GM18867 (cell line): ENCODE results near the gene ITGA8.
"Not testable (repeated sequence)": the region's sequence is repeated elsewhere in the genome, so short reads cannot be mapped to it uniquely, and the experiment has no call there.

Experiments
- ATAC-seq: cut with Tn5 transposase; IDR thresholded peaks from one replicate; pipeline ENCODE4 v1.9.1; 2021; ENCODE audit warnings: mild to moderate bottlenecking, moderate library complexity; ENCODE audit not compliant: unreplicated experiment

Gene ITGA8

GRCh38 chr10:15567952-15568351 lies 151.8 kb downstream of the ITGA8 start:
- ATAC-seq, result no peak

DNA sequence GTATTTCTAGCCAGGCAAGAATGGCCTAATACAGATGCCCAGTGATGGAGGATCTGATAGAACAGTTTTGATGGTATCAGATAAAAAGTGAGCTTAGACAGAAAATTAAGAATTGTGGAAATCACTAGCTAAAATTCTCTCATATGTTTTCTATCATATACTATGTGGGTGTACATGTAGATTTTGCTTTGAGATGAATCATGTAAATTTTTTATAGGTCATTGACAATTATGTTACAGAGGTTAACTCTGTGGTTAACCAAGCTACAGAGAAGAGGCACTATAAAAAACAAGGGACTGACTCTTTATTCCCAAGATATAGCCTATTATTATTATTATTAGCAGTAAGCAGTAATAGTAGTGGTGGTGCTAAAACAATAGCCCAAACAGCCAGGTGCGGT lies 156.5 kb downstream of the ITGA8 start:
- ATAC-seq, result no peak

DNA sequence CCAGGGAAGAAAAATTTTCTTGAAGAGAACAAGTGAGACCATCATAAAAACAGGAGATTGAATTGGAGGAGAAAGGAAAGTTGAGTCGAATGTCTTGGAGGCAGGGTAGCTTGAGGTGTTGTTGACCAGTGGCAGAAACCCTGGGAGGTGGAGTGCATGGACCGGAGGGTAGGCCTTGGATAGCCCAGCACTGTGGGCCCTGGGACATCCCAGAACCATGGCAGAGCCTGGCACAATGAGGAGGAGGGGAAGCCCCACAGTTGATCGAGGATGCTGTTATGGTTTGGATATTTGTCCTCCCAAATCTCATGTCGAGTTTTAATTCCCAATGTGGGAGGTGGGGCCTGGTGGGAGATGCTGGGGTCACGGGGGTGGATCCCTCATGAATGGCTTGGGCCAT lies 157.1 kb downstream of the ITGA8 start:
- no peak for ATAC-seq

GRCh38 chr10:15562116-15562515 lies 157.6 kb downstream of the ITGA8 start:
- ATAC-seq, result no peak

GRCh38 chr10:15558136-15558535 lies 161.6 kb downstream of the ITGA8 start:
- ATAC-seq, result no peak

GRCh38 chr10:15557168-15557567 lies 162.6 kb downstream of the ITGA8 start:
- not testable (repeated sequence) for ATAC-seq

DNA sequence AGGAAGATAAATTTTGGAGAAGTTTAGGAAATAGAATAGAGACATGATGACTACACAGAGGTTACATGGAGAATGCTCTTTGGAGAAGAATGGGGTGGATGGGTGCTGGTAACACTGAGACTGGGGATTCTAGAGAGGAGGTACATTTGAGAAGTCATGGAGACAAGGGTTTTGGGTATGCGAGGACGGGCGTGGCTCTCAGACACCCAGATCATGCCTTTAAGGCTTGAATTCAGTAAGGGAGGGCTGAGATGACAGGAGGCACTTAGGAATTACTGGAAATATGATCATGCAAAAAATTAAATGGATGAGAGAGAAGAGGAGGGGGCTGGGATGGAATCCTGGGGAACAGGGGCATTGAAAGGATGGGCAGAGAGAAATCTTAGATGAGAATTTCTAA lies 168.8 kb downstream of the ITGA8 start:
- ATAC-seq, result no peak

DNA sequence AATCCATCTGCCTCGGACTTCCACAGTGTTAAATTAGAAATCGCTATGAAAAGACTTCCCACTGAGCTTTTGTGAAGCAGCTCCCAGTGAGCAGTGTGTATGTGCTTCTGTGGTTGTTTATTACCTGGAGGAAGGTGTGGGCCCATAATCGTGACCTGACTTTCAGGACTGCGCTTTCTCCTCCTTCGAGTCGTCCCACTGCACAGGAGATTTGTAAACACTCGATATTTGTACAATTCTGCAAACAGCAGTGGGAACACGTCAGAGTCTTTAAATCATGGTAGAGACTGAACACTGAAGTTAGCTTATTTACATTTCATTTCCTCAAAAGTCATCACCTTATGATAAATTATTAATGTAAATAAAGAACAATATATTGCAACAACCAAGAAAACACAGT lies 171.4 kb downstream of the ITGA8 start:
- no peak for ATAC-seq

- no peak for ATAC-seq
Observed at GRCh38 chr10:15546606-15547005, 173.1 kb downstream of the ITGA8 start.

GRCh38 chr10:15545884-15546283 lies 173.8 kb downstream of the ITGA8 start:
- no peak for ATAC-seq

GRCh38 chr10:15545266-15545665 lies 174.5 kb downstream of the ITGA8 start:
- ATAC-seq, result no peak

DNA sequence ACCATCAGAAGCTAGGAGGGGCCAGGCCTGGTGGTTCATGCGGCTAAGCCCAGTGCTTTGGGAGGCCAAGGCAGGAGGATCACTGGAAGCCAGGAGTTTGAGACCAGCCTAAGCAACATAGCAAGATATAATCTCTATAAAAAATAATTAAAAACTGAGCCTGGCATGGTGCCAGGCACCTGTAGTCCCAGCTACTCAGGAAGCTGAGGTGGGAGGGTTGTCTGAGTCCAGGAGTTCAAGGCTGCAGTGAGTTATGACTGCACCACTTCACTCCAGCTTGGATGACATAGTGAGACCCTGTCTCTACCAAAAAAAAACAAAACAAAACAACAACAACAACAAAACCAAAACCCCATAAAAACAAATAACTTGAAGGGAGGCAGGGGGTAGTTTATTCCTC lies 175.7 kb downstream of the ITGA8 start:
- no peak for ATAC-seq

DNA sequence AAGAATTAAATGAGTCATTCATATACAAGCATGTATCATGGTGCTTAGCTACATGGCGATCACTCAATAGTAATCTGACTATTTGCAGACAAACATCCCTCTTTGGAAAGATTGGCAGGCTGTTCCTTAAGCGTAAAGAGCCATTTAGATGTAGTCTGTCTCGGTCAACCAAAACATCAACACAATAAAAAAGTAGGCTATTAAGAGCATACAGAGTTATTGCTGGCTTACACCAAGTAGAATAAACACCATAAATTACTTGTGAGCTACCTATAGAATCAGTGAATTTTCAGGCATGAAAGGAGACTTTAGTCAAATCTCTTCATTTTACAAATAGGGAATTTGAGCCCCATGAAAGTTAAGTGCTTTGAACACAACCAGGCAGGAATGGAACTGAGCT lies 176.9 kb downstream of the ITGA8 start:
- no peak for ATAC-seq

DNA sequence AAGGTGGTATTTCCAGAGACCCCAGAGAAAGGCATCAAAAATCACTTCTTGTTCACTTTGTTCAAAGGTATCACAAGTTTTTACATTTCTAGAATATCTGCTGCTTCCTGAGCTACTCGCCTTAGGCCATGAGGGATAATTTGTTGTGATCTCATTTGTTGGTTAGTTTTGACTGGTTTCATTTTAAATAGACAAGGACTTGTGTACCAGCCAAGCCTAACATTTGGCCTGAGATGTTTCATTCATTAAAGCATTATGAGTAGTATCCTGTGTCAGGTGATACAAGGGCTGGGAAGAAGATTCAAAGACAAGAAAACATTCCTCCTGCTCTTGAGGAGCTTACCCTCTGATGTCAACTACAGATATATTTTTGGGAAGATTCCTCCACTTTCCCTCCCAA lies 178.3 kb downstream of the ITGA8 start:
- ATAC-seq, result no peak

DNA sequence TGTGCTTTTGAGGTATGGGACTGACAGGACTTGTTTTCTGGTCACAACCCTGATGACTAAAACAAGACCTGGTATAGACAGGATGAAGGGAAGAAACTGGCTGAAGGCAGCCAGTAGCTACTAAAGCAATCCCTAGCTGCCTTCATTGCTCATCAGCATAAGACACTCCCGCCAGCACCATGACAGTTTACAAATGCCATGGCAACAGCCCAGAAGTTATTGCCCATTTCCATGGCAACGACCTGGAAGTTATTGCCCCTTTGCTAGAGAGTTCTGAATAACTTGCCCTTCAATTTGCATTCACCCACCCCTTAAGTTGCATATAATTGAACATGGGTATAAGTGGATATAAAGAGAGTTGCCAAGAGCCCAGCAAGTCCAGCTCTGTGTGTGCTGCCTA lies 179.0 kb downstream of the ITGA8 start:
- no peak for ATAC-seq

DNA sequence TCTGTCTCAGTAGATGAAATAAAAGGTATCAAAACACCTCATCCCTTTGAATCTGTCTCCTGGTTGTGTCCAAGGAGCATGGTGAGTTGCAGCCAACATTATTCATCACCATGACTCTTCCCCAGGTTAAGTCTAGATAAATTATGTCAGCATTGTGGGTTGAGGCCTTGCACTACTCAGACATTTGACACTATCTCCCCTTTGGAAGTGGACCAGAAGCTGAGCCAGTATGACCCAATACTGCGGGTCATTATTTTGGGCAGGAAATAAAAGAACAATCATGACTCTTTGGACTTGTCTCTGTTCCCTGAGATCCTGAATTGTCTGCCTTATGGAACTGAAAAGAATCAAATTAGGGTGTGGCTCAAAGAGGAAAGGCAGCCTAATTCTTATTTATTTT lies 180.5 kb downstream of the ITGA8 start:
- ATAC-seq, result no peak

- not testable (repeated sequence) for ATAC-seq
Observed at GRCh38 chr10:15534928-15535538, 184.7 kb downstream of the ITGA8 start.

DNA sequence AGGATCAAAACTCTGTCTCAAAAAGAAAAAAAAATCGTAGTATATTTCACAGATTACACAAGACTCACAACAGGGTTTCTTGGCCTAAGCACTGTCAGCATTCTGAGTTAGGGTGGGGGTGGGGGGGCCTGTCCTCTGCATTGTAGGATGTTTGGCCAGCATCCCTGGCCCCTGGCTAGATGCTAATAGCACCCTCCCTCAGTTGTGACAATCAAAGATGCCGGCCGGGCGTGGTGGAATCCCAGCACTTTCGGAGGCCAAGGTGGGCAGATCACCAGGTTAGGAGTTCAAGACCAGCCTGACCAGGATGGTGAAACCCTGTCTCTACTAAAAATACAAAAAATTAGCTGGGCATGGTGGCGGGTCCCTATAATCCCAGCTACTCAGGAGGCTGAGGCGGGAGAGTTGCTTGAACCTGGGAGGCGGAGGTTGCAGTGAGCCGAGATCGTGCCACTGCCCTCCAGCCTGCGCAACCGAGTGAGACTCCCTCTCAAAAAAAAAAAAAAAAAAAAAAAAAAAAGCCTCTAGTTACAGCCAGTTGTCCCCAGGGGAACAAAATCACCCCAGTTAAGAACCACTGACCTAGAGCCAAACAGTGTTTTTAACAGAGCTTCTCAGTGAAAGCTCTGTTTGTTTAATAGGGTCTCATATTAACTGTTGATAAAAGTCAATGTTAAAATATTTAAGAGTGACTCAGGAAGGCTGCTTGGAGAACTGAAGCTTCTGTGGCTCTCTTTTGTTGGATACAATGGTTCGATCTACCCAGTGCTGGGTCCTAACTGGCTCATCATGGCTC lies 187.6 kb downstream of the ITGA8 start:
- no peak for ATAC-seq

GRCh38 chr10:15528859-15529239 lies 190.9 kb downstream of the ITGA8 start:
- no peak for ATAC-seq

DNA sequence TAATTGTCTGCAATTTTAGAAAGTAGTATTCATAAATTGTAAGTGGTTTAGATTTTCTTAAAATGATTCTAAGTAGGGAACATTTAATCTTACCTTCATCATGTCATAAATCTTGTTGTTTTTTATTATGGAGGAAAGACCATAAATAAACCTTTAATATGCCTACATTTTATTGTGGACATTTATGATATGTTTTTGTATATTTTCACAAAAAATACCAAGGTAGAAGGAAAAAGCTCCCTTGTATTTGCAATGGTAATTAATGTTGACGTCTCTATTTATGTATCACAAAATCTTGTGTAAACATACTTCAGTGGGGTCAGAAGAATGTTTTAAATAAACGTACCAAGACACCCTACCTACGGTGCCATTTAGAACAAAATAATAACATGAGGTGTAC lies 193.0 kb downstream of the ITGA8 start:
- no peak for ATAC-seq

DNA sequence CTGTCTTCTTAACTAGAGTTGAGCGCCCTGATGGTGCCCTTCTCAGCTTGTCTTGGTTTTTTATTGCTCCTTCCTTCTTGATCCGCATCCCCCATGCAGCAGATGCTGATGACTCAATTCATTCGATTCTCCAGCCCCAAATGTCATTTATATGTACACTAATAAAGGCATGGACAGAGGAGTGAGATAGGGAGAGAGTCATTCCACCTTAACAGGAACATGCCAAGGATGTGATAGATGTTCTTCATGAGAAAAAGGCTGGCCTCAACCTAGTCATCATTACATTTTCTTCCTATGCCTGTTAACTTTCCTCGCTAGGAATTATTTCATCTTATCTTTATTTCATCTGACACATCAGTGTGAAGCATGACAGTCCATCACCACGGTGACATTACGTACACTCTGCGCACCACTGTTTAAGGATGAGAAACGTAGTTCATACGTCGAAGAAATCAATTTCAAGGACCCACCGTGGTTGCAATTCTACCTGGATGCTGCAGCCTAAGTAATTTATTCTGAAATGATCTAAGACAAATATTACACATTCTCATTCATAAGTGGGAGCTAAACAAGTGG lies 198.3 kb downstream of the ITGA8 start:
- no peak for ATAC-seq

GRCh38 chr10:15518250-15518649 lies 201.5 kb downstream of the ITGA8 start:
- ATAC-seq, result no peak
